HepG2 (cell line): ENCODE results near the gene ATP4A. TPM values are rescaled to one million over a fixed set of nuclear protein-coding genes. Genes with fewer than 3 reads are reported as not detected.

Experiments used
- FOSL1 ChIP-seq: sonication (generic); formaldehyde crosslinking; IDR thresholded peaks from 2 replicates; pipeline ENCODE4 v1.9.0; 2021; ENCODE audit warnings: missing genetic modification reagents, borderline replicate concordance
- GATAD1 ChIP-seq: IDR thresholded peaks from 2 replicates; pipeline ENCODE4 v1.6.1; 2016; ENCODE audit warnings: missing genetic modification reagents, missing compliant biosample characterization
- HES4 ChIP-seq: sonication (generic); formaldehyde crosslinking; IDR thresholded peaks from 2 replicates; pipeline ENCODE4 v1.9.0; 2021; ENCODE audit warnings: mild to moderate bottlenecking, missing genetic modification reagents, borderline replicate concordance
- HNF4A ChIP-seq: sonication (generic); formaldehyde crosslinking; IDR thresholded peaks from 2 replicates; pipeline ENCODE4 v1.4.0; 2020; ENCODE audit warnings: missing genetic modification reagents
- MBD4 ChIP-seq: IDR thresholded peaks from 2 replicates; pipeline ENCODE4 v1.6.1; 2012; ENCODE audit warnings: low read length, inconsistent platforms, borderline replicate concordance
- MED8 ChIP-seq: sonication (generic); formaldehyde crosslinking; IDR thresholded peaks from 2 replicates; pipeline ENCODE4 v1.8.1; 2023; ENCODE audit warnings: mild to moderate bottlenecking, missing genetic modification reagents; ENCODE audit not compliant: insufficient replicate concordance
- NR2F6 ChIP-seq, 2 experiments: IDR thresholded peaks; 2 replicates each; pipeline ENCODE4 v1.6.1; 2016; ENCODE audit warnings: antibody characterized with exemption in 1 of 2, mild to moderate bottlenecking in 1 of 2
- PAWR ChIP-seq: sonication (generic); formaldehyde crosslinking; IDR thresholded peaks from 2 replicates; pipeline ENCODE4 v1.4.0; 2020; ENCODE audit warnings: missing genetic modification reagents, mild to moderate bottlenecking, borderline replicate concordance
- PHF5A ChIP-seq: IDR thresholded peaks from one replicate; pipeline ENCODE4 v1.6.1; 2018; ENCODE audit warnings: low read depth, missing genetic modification reagents; ENCODE audit not compliant: unreplicated experiment
- SMARCC2 ChIP-seq: fragments of 450-650 bp; IDR thresholded peaks from 2 replicates; pipeline ENCODE4 v1.6.1; 2017; ENCODE audit warnings: antibody characterized with exemption, mild to moderate bottlenecking
- YEATS4 ChIP-seq: sonication (generic); formaldehyde crosslinking; IDR thresholded peaks from 2 replicates; pipeline ENCODE4 v1.4.0; 2020; ENCODE audit warnings: missing genetic modification reagents, borderline replicate concordance
- ZFP62 ChIP-seq: sonication (generic); formaldehyde crosslinking; IDR thresholded peaks from 2 replicates; pipeline ENCODE4 v1.4.0; 2020; ENCODE audit warnings: missing genetic modification reagents
- ZKSCAN1 ChIP-seq: fragments of 150-350 bp; IDR thresholded peaks from 2 replicates; pipeline ENCODE4 v1.6.1; 2014; ENCODE audit warnings: low read length
- ZNF607 ChIP-seq: sonication (generic); formaldehyde crosslinking; IDR thresholded peaks from 2 replicates; pipeline ENCODE4 v1.5.1; 2020; ENCODE audit warnings: missing genetic modification reagents, mild to moderate bottlenecking, borderline replicate concordance
- polyA plus RNA-seq, 8 experiments: library from polyadenylated mRNA; depleted of rRNA in 3 of 8; stranded (reverse) in 7 of 8; unstranded in 1 of 8; fragments of >200 nt; fragmentation: Illumina TruSeq in 4 of 8; extraction: Trizol in 4 of 8; gene quantifications; 2 replicates each; pipeline versions ENCODE4 v1.2.1 to v1.2.3, GENCODE V29; 2011 to 2016; ENCODE audit warnings: low read depth in 4 of 8, missing spikeins in 1 of 8, mixed read lengths in 1 of 8; ENCODE audit not compliant: insufficient read depth in 1 of 8
- total RNA-seq, 5 experiments: library from RNA; depleted of rRNA; stranded (reverse); fragments of >200 nt; fragmentation: Illumina TruSeq; extraction: Trizol; gene quantifications; 2 replicates each; pipeline ENCODE4 v1.2.3, GENCODE V29; 2016; ENCODE audit warnings: low read depth in 1 of 5
- TF ChIP-seq, protein P1 (sequence below): sonication (generic); formaldehyde crosslinking; conservative IDR thresholded peaks from 2 replicates; pipeline ENCODE4 v1.4.0; 2020; ENCODE audit warnings: mild to moderate bottlenecking, missing genetic modification reagents, moderate library complexity
- TF ChIP-seq, protein P2 (sequence below): sonication (generic); formaldehyde crosslinking; IDR thresholded peaks from 2 replicates; pipeline ENCODE4 v1.5.1; 2020; ENCODE audit warnings: missing genetic modification reagents, mild to moderate bottlenecking, borderline replicate concordance
- TF ChIP-seq, protein P3 (sequence below): IDR thresholded peaks from 2 replicates; pipeline ENCODE4 v1.6.1; 2016; ENCODE audit warnings: missing compliant biosample characterization, missing genetic modification reagents, borderline replicate concordance
- TF ChIP-seq, protein P4 (sequence below): sonication (generic); formaldehyde crosslinking; IDR thresholded peaks from 2 replicates; pipeline ENCODE4 v1.5.1; 2020; ENCODE audit warnings: mild to moderate bottlenecking, missing genetic modification reagents
- TF ChIP-seq, protein P5 (sequence below): sonication (generic); formaldehyde crosslinking; IDR thresholded peaks from 2 replicates; pipeline ENCODE4 v1.8.1; 2023; ENCODE audit warnings: missing genetic modification reagents, mild to moderate bottlenecking, borderline replicate concordance

Gene ATP4A
- total and polyA plus RNA-seq, 2 of the 13 experiments (the other 11 are each of a cell fraction or from before 2014, with no cell fraction given): 0.08 to 0.11 TPM

DNA sequence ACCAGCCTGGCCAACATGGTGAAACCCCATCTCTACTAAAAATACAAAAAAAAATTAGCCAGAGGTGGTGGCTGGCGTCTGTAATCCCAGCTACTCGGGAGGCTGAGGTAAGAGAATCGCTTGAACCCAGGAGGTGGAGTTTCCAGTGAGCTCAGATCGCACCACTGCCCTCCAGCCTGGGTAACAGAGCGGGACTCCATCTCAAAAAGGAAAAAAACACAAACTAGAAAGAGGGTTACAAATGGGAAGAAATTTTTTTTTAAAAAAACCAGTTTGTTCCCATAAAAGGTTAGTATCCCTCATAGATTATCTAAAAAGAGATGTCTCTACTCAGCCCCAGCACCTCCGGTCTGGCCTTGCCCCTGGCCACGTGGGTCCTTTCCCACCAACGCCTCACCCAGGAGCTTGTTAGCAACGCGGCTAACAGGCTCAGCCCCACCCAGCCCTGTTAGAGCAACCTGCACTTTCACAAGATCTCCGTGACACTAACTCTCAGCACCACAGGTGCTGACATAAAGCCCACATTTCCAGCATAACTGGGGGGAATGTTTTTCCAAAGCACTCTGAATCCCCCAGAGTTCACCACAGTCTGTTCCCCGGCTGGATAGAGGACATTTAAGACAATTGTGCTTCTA is 54.3 kb downstream of the ATP4A start (continued):
- TF ChIP-seq, protein P1, sequence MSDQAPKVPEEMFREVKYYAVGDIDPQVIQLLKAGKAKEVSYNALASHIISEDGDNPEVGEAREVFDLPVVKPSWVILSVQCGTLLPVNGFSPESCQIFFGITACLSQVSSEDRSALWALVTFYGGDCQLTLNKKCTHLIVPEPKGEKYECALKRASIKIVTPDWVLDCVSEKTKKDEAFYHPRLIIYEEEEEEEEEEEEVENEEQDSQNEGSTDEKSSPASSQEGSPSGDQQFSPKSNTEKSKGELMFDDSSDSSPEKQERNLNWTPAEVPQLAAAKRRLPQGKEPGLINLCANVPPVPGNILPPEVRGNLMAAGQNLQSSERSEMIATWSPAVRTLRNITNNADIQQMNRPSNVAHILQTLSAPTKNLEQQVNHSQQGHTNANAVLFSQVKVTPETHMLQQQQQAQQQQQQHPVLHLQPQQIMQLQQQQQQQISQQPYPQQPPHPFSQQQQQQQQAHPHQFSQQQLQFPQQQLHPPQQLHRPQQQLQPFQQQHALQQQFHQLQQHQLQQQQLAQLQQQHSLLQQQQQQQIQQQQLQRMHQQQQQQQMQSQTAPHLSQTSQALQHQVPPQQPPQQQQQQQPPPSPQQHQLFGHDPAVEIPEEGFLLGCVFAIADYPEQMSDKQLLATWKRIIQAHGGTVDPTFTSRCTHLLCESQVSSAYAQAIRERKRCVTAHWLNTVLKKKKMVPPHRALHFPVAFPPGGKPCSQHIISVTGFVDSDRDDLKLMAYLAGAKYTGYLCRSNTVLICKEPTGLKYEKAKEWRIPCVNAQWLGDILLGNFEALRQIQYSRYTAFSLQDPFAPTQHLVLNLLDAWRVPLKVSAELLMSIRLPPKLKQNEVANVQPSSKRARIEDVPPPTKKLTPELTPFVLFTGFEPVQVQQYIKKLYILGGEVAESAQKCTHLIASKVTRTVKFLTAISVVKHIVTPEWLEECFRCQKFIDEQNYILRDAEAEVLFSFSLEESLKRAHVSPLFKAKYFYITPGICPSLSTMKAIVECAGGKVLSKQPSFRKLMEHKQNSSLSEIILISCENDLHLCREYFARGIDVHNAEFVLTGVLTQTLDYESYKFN (CRISPR knock-in tag): 0 out of 2 replicates have a peak, but pooled peaks have one; percentile 6
- 0 out of 2 replicates have a peak, but pooled peaks have one; percentile 5 for TF ChIP-seq YEATS4 (CRISPR knock-in tag)
- no peak for TF ChIP-seq HES4 (CRISPR knock-in tag)
- no peak for TF ChIP-seq PAWR (CRISPR knock-in tag)
- no peak for TF ChIP-seq MED8 (CRISPR knock-in tag)
- TF ChIP-seq, protein P2, sequence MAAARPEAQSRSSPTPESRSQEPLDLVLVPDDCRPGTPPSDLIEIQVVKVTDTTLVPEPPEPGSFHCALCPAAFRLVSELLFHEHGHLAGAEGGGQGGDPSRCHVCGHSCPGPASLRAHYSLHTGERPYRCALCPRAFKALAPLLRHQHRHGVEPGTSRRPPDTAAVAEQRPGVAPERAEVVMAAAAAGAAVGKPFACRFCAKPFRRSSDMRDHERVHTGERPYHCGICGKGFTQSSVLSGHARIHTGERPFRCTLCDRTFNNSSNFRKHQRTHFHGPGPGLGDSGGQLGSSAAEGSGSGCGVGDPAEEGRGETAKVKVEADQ (CRISPR knock-in tag): no peak
- TF ChIP-seq, protein P3, sequence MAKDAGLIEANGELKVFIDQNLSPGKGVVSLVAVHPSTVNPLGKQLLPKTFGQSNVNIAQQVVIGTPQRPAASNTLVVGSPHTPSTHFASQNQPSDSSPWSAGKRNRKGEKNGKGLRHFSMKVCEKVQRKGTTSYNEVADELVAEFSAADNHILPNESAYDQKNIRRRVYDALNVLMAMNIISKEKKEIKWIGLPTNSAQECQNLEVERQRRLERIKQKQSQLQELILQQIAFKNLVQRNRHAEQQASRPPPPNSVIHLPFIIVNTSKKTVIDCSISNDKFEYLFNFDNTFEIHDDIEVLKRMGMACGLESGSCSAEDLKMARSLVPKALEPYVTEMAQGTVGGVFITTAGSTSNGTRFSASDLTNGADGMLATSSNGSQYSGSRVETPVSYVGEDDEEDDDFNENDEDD: peak; percentile 88; the same call in 1 of the 2 replicates
- no peak for TF ChIP-seq ZKSCAN1
- no peak for TF ChIP-seq ZFP62 (CRISPR knock-in tag)
- no peak for TF ChIP-seq SMARCC2
- peak; percentile 64; the same call in 1 of the 2 replicates for TF ChIP-seq ZNF607 (CRISPR knock-in tag)
- no peak for TF ChIP-seq FOSL1 (CRISPR knock-in tag)
- no peak for TF ChIP-seq HNF4A (CRISPR knock-in tag)
- TF ChIP-seq, protein P4, sequence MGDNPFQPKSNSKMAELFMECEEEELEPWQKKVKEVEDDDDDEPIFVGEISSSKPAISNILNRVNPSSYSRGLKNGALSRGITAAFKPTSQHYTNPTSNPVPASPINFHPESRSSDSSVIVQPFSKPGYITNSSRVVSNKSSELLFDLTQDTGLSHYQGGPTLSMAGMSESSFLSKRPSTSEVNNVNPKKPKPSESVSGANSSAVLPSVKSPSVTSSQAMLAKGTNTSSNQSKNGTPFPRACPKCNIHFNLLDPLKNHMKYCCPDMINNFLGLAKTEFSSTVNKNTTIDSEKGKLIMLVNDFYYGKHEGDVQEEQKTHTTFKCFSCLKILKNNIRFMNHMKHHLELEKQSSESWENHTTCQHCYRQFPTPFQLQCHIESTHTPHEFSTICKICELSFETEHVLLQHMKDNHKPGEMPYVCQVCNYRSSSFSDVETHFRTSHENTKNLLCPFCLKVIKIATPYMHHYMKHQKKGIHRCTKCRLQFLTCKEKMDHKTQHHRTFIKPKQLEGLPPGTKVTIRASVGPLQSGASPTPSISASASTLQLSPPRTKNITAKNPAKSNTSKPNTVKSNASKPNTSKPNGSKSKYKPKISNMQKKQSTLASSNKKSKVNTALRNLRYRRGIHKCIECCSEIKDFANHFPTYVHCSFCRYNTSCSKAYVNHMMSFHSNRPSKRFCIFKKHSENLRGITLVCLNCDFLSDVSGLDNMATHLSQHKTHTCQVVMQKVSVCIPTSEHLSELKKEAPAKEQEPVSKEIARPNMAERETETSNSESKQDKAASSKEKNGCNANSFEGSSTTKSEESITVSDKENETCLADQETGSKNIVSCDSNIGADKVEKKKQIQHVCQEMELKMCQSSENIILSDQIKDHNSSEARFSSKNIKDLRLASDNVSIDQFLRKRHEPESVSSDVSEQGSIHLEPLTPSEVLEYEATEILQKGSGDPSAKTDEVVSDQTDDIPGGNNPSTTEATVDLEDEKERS (CRISPR knock-in tag): no peak
- TF ChIP-seq PHF5A (CRISPR knock-in tag): peak; percentile 44
- TF ChIP-seq GATAD1: no peak
- TF ChIP-seq NR2F6 (IDR thresholded peaks at IDR 0.05): no peak
- no peak for TF ChIP-seq NR2F6 (CRISPR knock-in tag; IDR thresholded peaks at IDR 0.05)
- TF ChIP-seq MBD4: no peak
- TF ChIP-seq, protein P5, sequence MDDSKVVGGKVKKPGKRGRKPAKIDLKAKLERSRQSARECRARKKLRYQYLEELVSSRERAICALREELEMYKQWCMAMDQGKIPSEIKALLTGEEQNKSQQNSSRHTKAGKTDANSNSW (CRISPR knock-in tag): no peak
